PC-3 (cell line): ENCODE results near the gene BFSP1. TPM values are rescaled to one million over a fixed set of nuclear protein-coding genes. Genes with fewer than 3 reads are reported as not detected.

Experiments used
- ATAC-seq: fragments of 200-7000 bp; cut with Tn5 transposase; 2 replicates; pipeline ENCODE4 v1.9.1; 2020; ENCODE audit warnings: mild to moderate bottlenecking, moderate library complexity
- BruUV-seq: library from RNA; stranded (reverse); fragments of 400-500 nt; replicated peaks from 2 replicates; lab custom pipeline; 2021; lab: Mats Ljungman, UMichigan
- CTCF ChIA-PET: fragments of 300-600 bp; sonication (Branson Sonifier 250); formaldehyde crosslinking; loops from one replicate; lab custom pipeline; 2022; ENCODE audit warnings: antibody characterized with exemption; lab: Charles Lee
- POLR2A ChIA-PET: fragments of 300-600 bp; sonication (Branson Sonifier 250); formaldehyde crosslinking; loops from one replicate; lab custom pipeline; 2022; ENCODE audit warnings: antibody characterized with exemption; ENCODE audit not compliant: unreplicated experiment; lab: Charles Lee
- DNase-seq: peaks from one replicate; pipeline ENCODE4 v3.0.0-alpha.2; 2015
- H2AFZ ChIP-seq: fragments of 300-600 bp; sonication (generic); 2 replicates; pipeline ENCODE4 v1.6.0; 2016; ENCODE audit warnings: antibody characterized with exemption, low read length
- H3F3A ChIP-seq: fragments of 300-600 bp; sonication (generic); one replicate; pipeline ENCODE4 v1.6.0; 2017; ENCODE audit warnings: antibody characterized with exemption, low read length, control low read depth, mild to moderate bottlenecking; ENCODE audit not compliant: unreplicated experiment
- H3K27ac ChIP-seq: fragments of 300-600 bp; sonication (generic); 2 replicates; pipeline ENCODE4 v1.5.1; 2016; ENCODE audit warnings: mild to moderate bottlenecking, low read length
- H3K27me3 ChIP-seq: fragments of 300-600 bp; sonication (generic); 2 replicates; pipeline ENCODE4 v1.6.1; 2016; ENCODE audit warnings: low read length, mixed read lengths
- H3K36me3 ChIP-seq: fragments of 300-600 bp; sonication (generic); 2 replicates; pipeline ENCODE4 v1.6.1; 2016; ENCODE audit warnings: low read depth, mixed run types, low read length, mixed read lengths
- H3K4me1 ChIP-seq: fragments of 300-600 bp; sonication (generic); 2 replicates; pipeline ENCODE4 v1.5.1; 2016; ENCODE audit warnings: low read length; ENCODE audit not compliant: insufficient read depth
- H3K4me2 ChIP-seq: fragments of 300-600 bp; sonication (generic); 2 replicates; pipeline ENCODE4 v1.6.0; 2016; ENCODE audit warnings: low read length
- H3K4me3 ChIP-seq: fragments of 300-600 bp; sonication (generic); 2 replicates; pipeline ENCODE4 v1.5.1; 2016; ENCODE audit warnings: mild to moderate bottlenecking, low read length, mixed read lengths
- H3K79me2 ChIP-seq: fragments of 300-600 bp; sonication (generic); 2 replicates; pipeline ENCODE4 v1.6.1; 2017; ENCODE audit warnings: low read length, mixed read lengths
- H3K9ac ChIP-seq: fragments of 300-600 bp; sonication (generic); 2 replicates; pipeline ENCODE4 v1.6.0; 2016; ENCODE audit warnings: mild to moderate bottlenecking, low read length
- H3K9me2 ChIP-seq: fragments of 300-600 bp; sonication (generic); replicated peaks from 2 replicates; pipeline ENCODE4 v1.6.1; 2016; ENCODE audit warnings: mixed run types, low read length, mixed read lengths
- H3K9me3 ChIP-seq: fragments of 300-600 bp; sonication (generic); 2 replicates; pipeline ENCODE4 v1.6.1; 2016; ENCODE audit warnings: low read length, mixed read lengths
- H4K20me1 ChIP-seq: fragments of 300-600 bp; sonication (generic); 2 replicates; pipeline ENCODE4 v1.6.1; 2016; ENCODE audit warnings: low read length, mixed read lengths
- EZH2 ChIP-seq: fragments of 300-600 bp; sonication (generic); IDR thresholded peaks from one replicate; pipeline ENCODE4 v1.6.1; 2017; ENCODE audit warnings: antibody characterized with exemption, mild to moderate bottlenecking, low read length; ENCODE audit not compliant: unreplicated experiment
- EZH2phosphoT487 ChIP-seq: fragments of 300-600 bp; sonication (generic); IDR thresholded peaks from 2 replicates; pipeline ENCODE4 v1.6.1; 2018; ENCODE audit warnings: mild to moderate bottlenecking, antibody characterized with exemption, low read length, borderline replicate concordance
- intact Hi-C: fragments of 100-400 bp; cut with micrococcal nuclease; formaldehyde crosslinking; loops from 2 replicates; pipeline ENCODE4 v1.9.0; 2023
- total RNA-seq: library from RNA; depleted of rRNA; stranded (reverse); fragments of >200 nt; gene quantifications from 2 replicates; pipeline ENCODE4 v1.2.3, GENCODE V29; 2014
- TF ChIP-seq, protein P1 (sequence below): fragments of 300-600 bp; sonication (generic); conservative IDR thresholded peaks from 2 replicates; pipeline ENCODE4 v1.5.1; 2017; ENCODE audit warnings: antibody characterized with exemption, low read depth, mild to moderate bottlenecking, low read length

The BFSP1 gene
- total RNA-seq, 1 experiment from 2014 or later, result 2.7 TPM

DNA sequence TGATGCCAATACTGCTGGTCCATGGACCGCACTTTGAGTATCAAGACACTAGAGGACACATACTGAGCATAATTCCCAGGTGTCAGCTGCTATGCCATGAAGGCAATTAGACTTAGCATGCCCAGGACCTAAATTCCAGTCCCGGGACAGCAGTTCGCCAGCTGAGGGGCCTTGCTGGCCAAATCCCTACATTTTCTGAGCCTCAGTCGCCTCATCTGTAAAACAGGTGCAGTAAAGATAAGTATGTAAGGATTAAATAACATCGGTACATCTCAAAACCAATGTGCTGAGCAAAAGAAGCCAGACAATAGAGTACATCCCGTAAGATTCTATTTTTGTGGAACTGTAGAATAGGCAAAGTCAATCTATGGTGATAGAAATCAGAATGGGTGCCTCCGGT lies 1.0 kb downstream of the BFSP1 start:
- Histone ChIP-seq H3K79me2 (no peaks in the 10 kb centered on the region), H3K9me3 (no peaks in the 10 kb centered on the region), H3F3A (peaks cover 3% of the 10 kb centered on the region), H3K4me3 (peak overlapping the region; percentile 87), H4K20me1 (no peaks in the 10 kb centered on the region), H3K27me3 (no peaks in the 10 kb centered on the region), H3K9ac (no peak overlapping the region), H3K9me2 (no peaks in the 10 kb centered on the region), H3K36me3 (no peaks in the 10 kb centered on the region), H3K4me1 (peaks cover 15% of the 10 kb centered on the region), H2AFZ (peak overlapping the region; percentile 98), H3K4me2 (peak overlapping the region; percentile 93), H3K27ac (no peak overlapping the region)
- ATAC-seq, result no peak
- intact Hi-C loops, result loop anchor here (2.0 to 10.0 kb wide), 2 partner anchors 25 to 465 kb away; no protein-coding TSS in a partner anchor
- DNase-seq, result no peak
- ChIA-PET POLR2A (no interaction called here), CTCF (no interaction called here)
- TF ChIP-seq, protein P1, sequence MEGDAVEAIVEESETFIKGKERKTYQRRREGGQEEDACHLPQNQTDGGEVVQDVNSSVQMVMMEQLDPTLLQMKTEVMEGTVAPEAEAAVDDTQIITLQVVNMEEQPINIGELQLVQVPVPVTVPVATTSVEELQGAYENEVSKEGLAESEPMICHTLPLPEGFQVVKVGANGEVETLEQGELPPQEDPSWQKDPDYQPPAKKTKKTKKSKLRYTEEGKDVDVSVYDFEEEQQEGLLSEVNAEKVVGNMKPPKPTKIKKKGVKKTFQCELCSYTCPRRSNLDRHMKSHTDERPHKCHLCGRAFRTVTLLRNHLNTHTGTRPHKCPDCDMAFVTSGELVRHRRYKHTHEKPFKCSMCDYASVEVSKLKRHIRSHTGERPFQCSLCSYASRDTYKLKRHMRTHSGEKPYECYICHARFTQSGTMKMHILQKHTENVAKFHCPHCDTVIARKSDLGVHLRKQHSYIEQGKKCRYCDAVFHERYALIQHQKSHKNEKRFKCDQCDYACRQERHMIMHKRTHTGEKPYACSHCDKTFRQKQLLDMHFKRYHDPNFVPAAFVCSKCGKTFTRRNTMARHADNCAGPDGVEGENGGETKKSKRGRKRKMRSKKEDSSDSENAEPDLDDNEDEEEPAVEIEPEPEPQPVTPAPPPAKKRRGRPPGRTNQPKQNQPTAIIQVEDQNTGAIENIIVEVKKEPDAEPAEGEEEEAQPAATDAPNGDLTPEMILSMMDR, result no peak
- BruUV-seq, result no TSS peak

DNA sequence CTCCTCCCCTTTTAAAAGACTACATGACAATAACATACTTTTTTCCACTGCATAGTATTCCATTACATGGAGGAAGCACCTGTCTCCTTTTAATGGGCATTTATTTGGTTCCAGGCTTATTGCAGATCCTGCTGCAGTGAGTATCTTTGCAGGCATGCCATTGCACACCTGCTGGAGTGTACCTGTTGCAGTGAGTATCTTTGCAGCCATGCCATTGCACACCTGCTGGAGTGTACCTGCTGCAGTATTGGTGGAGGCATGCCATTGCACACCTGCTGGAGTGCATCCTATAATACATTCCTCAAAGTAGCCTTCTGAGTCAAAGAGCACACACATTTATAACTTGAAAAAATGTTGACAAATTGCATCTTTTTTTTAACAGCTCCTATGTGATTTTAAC lies 1.6 kb downstream of the BFSP1 start:
- Histone ChIP-seq H2AFZ (no peak overlapping the region), H3K36me3 (no peaks in the 10 kb centered on the region), H3F3A (peaks cover 3% of the 10 kb centered on the region), H3K4me3 (no peak overlapping the region), H3K9me2 (no peaks in the 10 kb centered on the region), H3K27me3 (no peaks in the 10 kb centered on the region), H3K79me2 (no peaks in the 10 kb centered on the region), H3K9me3 (no peaks in the 10 kb centered on the region), H4K20me1 (no peaks in the 10 kb centered on the region), H3K4me1 (peaks cover 15% of the 10 kb centered on the region), H3K27ac (no peak overlapping the region), H3K4me2 (no peak overlapping the region), H3K9ac (no peak overlapping the region)
- DNase-seq, result no peak
- ChIA-PET CTCF (no interaction called here), POLR2A (no interaction called here)
- intact Hi-C loops, result no loop called here
- no TSS peak for BruUV-seq
- no peak for TF ChIP-seq EZH2phosphoT487
- TF ChIP-seq, protein P1, result no peak
- TF ChIP-seq EZH2, result no peak
- ATAC-seq, result no peak

GRCh38 chr20:17525650-17526049 lies 5.5 kb downstream of the BFSP1 start:
- ChIA-PET POLR2A (no interaction called here), CTCF (no interaction called here)
- Histone ChIP-seq H3K4me2 (no peak overlapping the region), H3K9ac (no peak overlapping the region), H3K4me3 (no peak overlapping the region), H3K36me3 (no peaks in the 10 kb centered on the region), H3K9me2 (no peaks in the 10 kb centered on the region), H3F3A (peaks cover 3% of the 10 kb centered on the region), H3K27me3 (no peaks in the 10 kb centered on the region), H4K20me1 (no peaks in the 10 kb centered on the region), H3K79me2 (no peaks in the 10 kb centered on the region), H3K4me1 (peaks cover 4% of the 10 kb centered on the region; the same call in 1 of the 2 replicates), H3K9me3 (no peaks in the 10 kb centered on the region), H3K27ac (no peak overlapping the region), H2AFZ (no peak overlapping the region; the same call in 1 of the 2 replicates)
- BruUV-seq, result no TSS peak
- TF ChIP-seq EZH2 (no peak), EZH2phosphoT487 (no peak)
- TF ChIP-seq, protein P1, result no peak
- intact Hi-C loops, result no loop called here
- DNase-seq (peak; percentile 56), ATAC-seq (peak; percentile 59)
